Erythroblast (primary cell): ENCODE data around the gene DZIP1L.

ENCODE experiments used
- GATA1 ChIP-seq: IDR thresholded peaks from 2 replicates; pipeline ENCODE4 v1.6.1; 2011; ENCODE audit warnings: low read depth, mild to moderate bottlenecking, control low read depth, low read length, moderate library complexity
- POLR2A ChIP-seq: IDR thresholded peaks from 2 replicates; pipeline ENCODE4 v1.6.1; 2011; ENCODE audit warnings: mild to moderate bottlenecking, low read length

- TF ChIP-seq POLR2A (no peak), GATA1 (no peak)
Measured at GRCh38 chr3:138105598-138105997, 9.8 kb downstream of the DZIP1L start.
